Esophagus squamous epithelium (tissue), 5 donors: Measurements from ENCODE around the gene PGS1. TPM values are rescaled to one million over a fixed set of nuclear protein-coding genes. Genes with fewer than 3 reads are reported as not detected.

ENCODE experiments used
- DNase-seq: peaks from one replicate; lab custom pipeline; 2025; lab: John Stamatoyannopoulos, UW
- H3K27ac ChIP-seq, 4 donors: fragments of 200-600 bp; sonication (generic); one replicate each; pipeline ENCODE4 v1.5.1; 2016 to 2019; ENCODE audit warnings: mild to moderate bottlenecking in 1 of 4
- H3K27me3 ChIP-seq, 4 donors: fragments of 200-600 bp; sonication (generic); 1 replicate in 3 of 4; 2 replicates in 1 of 4; pipeline versions ENCODE4 v1.5.1 to v1.6.0; 2017 to 2021; ENCODE audit warnings: antibody characterized with exemption in 1 of 4
- H3K36me3 ChIP-seq, 3 donors: fragments of 200-600 bp; sonication (generic); one replicate each; pipeline ENCODE4 v1.5.1; 2016 to 2019
- H3K4me1 ChIP-seq, 3 donors: fragments of 200-600 bp; sonication (generic); one replicate each; pipeline ENCODE4 v1.5.1; 2017 to 2019
- H3K4me3 ChIP-seq, 4 donors: fragments of 200-600 bp; sonication (generic); 1 replicate in 3 of 4; 2 replicates in 1 of 4; pipeline ENCODE4 v1.5.1; 2016 to 2019; ENCODE audit warnings: mild to moderate bottlenecking in 2 of 4, moderate library complexity in 1 of 4
- H3K9me3 ChIP-seq, 3 donors: fragments of 200-600 bp; sonication (generic); one replicate each; pipeline ENCODE4 v1.5.1; 2016 to 2019
- POLR2A ChIP-seq, 4 donors: fragments of 450-650 bp; IDR thresholded peaks; one replicate each; pipeline ENCODE4 v1.6.1; 2017; ENCODE audit warnings: antibody characterized with exemption in 4 of 4, mild to moderate bottlenecking in 4 of 4, moderate library complexity in 3 of 4
- WGBS, 2 donors: methylation state at CpG; one replicate each; pipeline ENCODE4 v1.1.5; 2018; 5-methylcytosine and 5-hydroxymethylcytosine counted together
- intact Hi-C: fragments of 100-400 bp; cut with DNase I; formaldehyde crosslinking; loops from one replicate; pipeline ENCODE4 v1.15.0; 2022
- total RNA-seq, 4 donors: library from RNA; depleted of rRNA; stranded (reverse); fragments of >200 nt; gene quantifications; one replicate each; pipeline ENCODE4 v1.1.0, GENCODE V29; 2016
- TF ChIP-seq, protein P1 (sequence below), 6 experiments: fragments of 450-650 bp in 4 of 6; fragments of 200-600 bp in 2 of 6; sonication (generic) in 2 of 6; IDR thresholded peaks; one replicate each; pipeline ENCODE4 v1.5.1; 2016 to 2019; ENCODE audit warnings: antibody characterized with exemption in 6 of 6, mild to moderate bottlenecking in 4 of 6, moderate library complexity in 4 of 6
- donor health status: DM: yes; HTN: yes; CAD: no.

PGS1 gene
- total RNA-seq, 4 donors from 2014 or later = 18.6 to 32.4 (median 23.0) TPM

DNA sequence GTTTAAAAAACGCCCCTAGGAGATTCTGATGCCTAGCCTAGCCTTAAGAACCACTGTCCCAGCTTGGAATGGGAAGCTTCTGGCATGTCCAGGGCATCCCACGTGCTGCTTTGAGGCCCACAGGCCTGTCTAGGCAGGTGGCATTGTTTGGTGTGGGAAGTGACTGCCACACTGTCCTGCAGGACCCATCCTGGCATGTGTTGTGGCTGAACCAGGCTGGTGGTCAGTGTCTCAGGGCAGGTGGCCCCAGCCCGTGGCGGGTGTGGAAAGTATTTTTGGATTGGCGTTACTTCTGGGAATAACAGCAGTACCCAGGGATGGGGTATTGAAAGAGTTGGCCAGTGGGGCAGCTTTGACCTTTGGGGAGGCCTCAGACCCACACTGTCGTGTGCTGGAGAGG, 27.9 kb downstream of the PGS1 start:
- intact Hi-C loops = no loop called here
- Histone ChIP-seq H3K36me3 (peaks cover 11 to 68% (median 25%) of the 10 kb centered on the region in 3 donors), H3K27me3 (no peaks in the 10 kb centered on the region), H3K4me3 (no peak overlapping the region), H3K27ac (peak overlapping the region in 2 of 4 donors; percentile 19 to 28), H3K4me1 (peaks cover 24 to 52% (median 45%) of the 10 kb centered on the region in 3 donors), H3K9me3 (no peaks in the 10 kb centered on the region)
- TF ChIP-seq POLR2A (IDR thresholded peaks at IDR 0.05) = no peak
- TF ChIP-seq, protein P1, sequence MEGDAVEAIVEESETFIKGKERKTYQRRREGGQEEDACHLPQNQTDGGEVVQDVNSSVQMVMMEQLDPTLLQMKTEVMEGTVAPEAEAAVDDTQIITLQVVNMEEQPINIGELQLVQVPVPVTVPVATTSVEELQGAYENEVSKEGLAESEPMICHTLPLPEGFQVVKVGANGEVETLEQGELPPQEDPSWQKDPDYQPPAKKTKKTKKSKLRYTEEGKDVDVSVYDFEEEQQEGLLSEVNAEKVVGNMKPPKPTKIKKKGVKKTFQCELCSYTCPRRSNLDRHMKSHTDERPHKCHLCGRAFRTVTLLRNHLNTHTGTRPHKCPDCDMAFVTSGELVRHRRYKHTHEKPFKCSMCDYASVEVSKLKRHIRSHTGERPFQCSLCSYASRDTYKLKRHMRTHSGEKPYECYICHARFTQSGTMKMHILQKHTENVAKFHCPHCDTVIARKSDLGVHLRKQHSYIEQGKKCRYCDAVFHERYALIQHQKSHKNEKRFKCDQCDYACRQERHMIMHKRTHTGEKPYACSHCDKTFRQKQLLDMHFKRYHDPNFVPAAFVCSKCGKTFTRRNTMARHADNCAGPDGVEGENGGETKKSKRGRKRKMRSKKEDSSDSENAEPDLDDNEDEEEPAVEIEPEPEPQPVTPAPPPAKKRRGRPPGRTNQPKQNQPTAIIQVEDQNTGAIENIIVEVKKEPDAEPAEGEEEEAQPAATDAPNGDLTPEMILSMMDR (IDR thresholded peaks at IDR 0.05) = no peak
- DNase-seq = no peak
- WGBS, 2 donors = 76 to 95% methylated on average over 3 to 4 of the region's 6 CpGs

- 34 to 71% methylated on average over 3 to 4 of the region's 8 CpGs for WGBS, 2 donors
- TF ChIP-seq, protein P1 (IDR thresholded peaks at IDR 0.05) = no peak
- no peak for TF ChIP-seq POLR2A (IDR thresholded peaks at IDR 0.05)
- Histone ChIP-seq H3K36me3 (peaks cover 8 to 65% (median 23%) of the 10 kb centered on the region in 3 donors), H3K4me1 (peaks cover 24 to 55% (median 45%) of the 10 kb centered on the region in 3 donors), H3K27ac (peak overlapping the region; percentile 19 to 42 (median 35)), H3K27me3 (no peaks in the 10 kb centered on the region), H3K4me3 (no peak overlapping the region), H3K9me3 (no peaks in the 10 kb centered on the region)
- no peak for DNase-seq
- intact Hi-C loops = no loop called here
Observed at GRCh38 chr17:78406920-78407319, 28.5 kb downstream of the PGS1 start.

- H3K36me3 ChIP-seq = peaks cover 8 to 65% (median 21%) of the 10 kb centered on the region in 3 donors
- TF ChIP-seq, protein P1 (IDR thresholded peaks at IDR 0.05) = no peak
- no peak overlapping the region for H3K4me3 ChIP-seq
- H3K9me3 ChIP-seq = no peaks in the 10 kb centered on the region
- WGBS, 2 donors = 34 to 44% methylated on average over 6 to 7 of the region's 7 CpGs
- H3K27me3 ChIP-seq = no peaks in the 10 kb centered on the region
- intact Hi-C loops = no loop called here
- H3K27ac ChIP-seq = peak overlapping the region; percentile 19 to 42 (median 35)
- peaks cover 24 to 61% (median 45%) of the 10 kb centered on the region in 3 donors for H3K4me1 ChIP-seq
- DNase-seq = no peak
Observed at GRCh38 chr17:78407387-78408000, 29.0 kb downstream of the PGS1 start.

GRCh38 chr17:78408476-78409050, 30.1 kb downstream of the PGS1 start:
- H3K27me3 ChIP-seq = no peaks in the 10 kb centered on the region
- H3K4me3 ChIP-seq = no peak overlapping the region
- no peak for TF ChIP-seq POLR2A (IDR thresholded peaks at IDR 0.05)
- TF ChIP-seq, protein P1 (IDR thresholded peaks at IDR 0.05) = no peak
- 59 to 78% methylated on average over 8 to 19 of the region's 23 CpGs for WGBS, 2 donors
- peaks cover 5 to 65% (median 10%) of the 10 kb centered on the region in 3 donors for H3K36me3 ChIP-seq
- no peak for DNase-seq
- H3K27ac ChIP-seq = peak overlapping the region; percentile 19 to 57 (median 50)
- intact Hi-C loops = no loop called here
- H3K4me1 ChIP-seq = peaks cover 24 to 72% (median 50%) of the 10 kb centered on the region in 3 donors
- no peaks in the 10 kb centered on the region for H3K9me3 ChIP-seq
